ENCODE measurements around the gene CMTM2. TPM values are rescaled to one million over a fixed set of nuclear protein-coding genes. Genes with fewer than 3 reads are reported as not detected.

Gene CMTM2
- polyA plus RNA-seq, 1 experiment: not detected

DNA sequence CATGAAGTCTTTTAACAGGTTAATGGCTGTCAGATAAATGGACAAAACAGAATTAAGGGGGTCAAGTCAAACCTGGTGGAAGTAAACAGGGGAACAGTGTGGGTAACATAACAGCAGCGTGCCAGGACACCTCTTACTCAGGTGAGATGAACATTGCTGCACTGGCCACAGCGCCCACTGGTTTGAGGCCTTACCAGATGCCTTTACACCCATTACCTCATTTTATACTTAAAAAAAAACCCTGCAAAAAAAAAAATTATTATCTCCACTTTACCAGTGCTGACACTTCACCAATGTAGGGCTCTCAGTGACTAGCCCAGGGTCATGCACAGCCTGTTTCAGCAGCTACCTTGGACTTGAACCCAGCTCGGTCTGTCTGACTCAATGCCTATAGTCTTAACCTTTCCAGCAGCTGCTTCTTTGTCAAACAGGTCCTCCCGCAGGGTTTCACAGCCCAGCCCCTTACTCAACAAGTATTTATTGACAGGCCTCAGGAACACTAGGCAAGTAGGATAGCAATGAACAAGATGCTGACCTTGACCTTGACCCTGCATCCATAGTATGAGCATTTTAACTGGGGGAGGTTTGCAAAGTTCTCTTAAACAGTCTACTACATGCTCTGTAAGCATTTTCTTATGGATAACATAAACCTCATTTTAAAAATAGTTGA, 55.4 kb downstream of the CMTM2 start:
- ChIA-PET POLR2A (interaction anchor here (0.9 kb wide), 1 partner anchor 16 kb away, joined by 3 read pairs; no protein-coding TSS in a partner anchor), CTCF (interaction anchor here (1.3 to 2.6 kb wide), 4 partner anchors 16 to 94 kb away, joined by 4 to 33 read pairs (median 9); no protein-coding TSS in a partner anchor)
- TF ChIP-seq, protein P1, sequence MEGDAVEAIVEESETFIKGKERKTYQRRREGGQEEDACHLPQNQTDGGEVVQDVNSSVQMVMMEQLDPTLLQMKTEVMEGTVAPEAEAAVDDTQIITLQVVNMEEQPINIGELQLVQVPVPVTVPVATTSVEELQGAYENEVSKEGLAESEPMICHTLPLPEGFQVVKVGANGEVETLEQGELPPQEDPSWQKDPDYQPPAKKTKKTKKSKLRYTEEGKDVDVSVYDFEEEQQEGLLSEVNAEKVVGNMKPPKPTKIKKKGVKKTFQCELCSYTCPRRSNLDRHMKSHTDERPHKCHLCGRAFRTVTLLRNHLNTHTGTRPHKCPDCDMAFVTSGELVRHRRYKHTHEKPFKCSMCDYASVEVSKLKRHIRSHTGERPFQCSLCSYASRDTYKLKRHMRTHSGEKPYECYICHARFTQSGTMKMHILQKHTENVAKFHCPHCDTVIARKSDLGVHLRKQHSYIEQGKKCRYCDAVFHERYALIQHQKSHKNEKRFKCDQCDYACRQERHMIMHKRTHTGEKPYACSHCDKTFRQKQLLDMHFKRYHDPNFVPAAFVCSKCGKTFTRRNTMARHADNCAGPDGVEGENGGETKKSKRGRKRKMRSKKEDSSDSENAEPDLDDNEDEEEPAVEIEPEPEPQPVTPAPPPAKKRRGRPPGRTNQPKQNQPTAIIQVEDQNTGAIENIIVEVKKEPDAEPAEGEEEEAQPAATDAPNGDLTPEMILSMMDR (IDR thresholded peaks at IDR 0.05; ENCODE audit: low read depth, low read length): no peak
- H3K4me3 ChIP-seq (ENCODE audit: low read depth, low read length): no peak overlapping the region
- no peak for DNase-seq (ENCODE audit: low read depth, low spot score)
- H3K27me3 ChIP-seq (ENCODE audit: control insufficient read depth, insufficient read depth, low read length): no peaks in the 10 kb centered on the region
- H3K27ac ChIP-seq (ENCODE audit: low read depth, low read length): no peak overlapping the region
- H3K9me3 ChIP-seq (ENCODE audit: control insufficient read depth, insufficient read depth, low read length): no peaks in the 10 kb centered on the region

DNA sequence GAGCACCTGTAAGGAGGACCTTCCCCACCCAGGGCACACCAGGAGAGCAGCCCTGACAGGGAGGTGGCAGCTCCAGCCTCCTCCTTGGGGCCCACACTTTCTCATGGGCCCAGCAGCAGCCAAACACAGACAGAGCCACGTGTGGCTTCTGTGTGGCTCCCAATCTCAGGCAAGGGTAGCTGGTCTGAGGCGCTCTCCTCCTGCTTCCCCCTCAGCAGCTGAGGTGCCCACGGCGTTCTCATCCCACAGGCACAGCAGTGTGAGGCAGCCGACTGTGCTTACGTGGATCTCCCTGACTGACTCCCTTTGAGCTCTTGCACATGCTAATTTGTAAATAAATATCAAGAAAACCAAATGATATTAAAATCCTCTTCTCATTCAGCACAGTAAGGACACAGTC, 56.1 kb downstream of the CMTM2 start:
- H3K4me3 ChIP-seq (ENCODE audit: low read depth, low read length): no peak overlapping the region
- DNase-seq (ENCODE audit: low read depth, low spot score): no peak
- CTCF ChIA-PET: interaction anchor here (0.6 to 2.6 kb wide), 4 partner anchors 16 to 195 kb away, joined by 3 to 33 read pairs (median 5); partner anchors contain the start of gene NAE1
- no peaks in the 10 kb centered on the region for H3K27me3 ChIP-seq (ENCODE audit: control insufficient read depth, insufficient read depth, low read length)
- TF ChIP-seq, protein P1 (IDR thresholded peaks at IDR 0.05; ENCODE audit: low read depth, low read length): no peak
- H3K27ac ChIP-seq (ENCODE audit: low read depth, low read length): no peak overlapping the region
- POLR2A ChIA-PET: interaction anchor here (0.9 kb wide), 1 partner anchor 15 kb away, joined by 3 read pairs; no protein-coding TSS in a partner anchor
- no peaks in the 10 kb centered on the region for H3K9me3 ChIP-seq (ENCODE audit: control insufficient read depth, insufficient read depth, low read length)

DNA sequence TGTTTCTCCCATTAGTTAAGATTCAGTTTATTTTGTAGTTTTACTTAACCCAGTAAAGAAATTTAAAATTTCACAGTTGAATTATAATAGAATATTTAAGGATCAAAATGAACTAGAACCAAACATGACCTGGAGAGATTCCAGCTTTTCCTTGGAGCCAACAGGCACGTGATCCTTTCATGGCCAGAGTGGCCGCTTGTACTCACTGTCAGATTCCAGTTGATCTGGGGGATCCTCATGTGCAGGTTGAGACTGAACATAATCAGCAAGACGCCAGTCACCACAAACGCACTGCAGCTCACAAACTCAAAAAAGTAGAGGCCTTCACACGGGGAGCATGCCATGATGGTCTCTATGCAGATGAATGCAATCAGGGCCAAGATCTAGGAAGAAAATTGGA, 56.9 kb downstream of the CMTM2 start:
- Histone ChIP-seq H3K27me3 (ENCODE audit: control insufficient read depth, insufficient read depth, low read length) (no peaks in the 10 kb centered on the region), H3K27ac (ENCODE audit: low read depth, low read length) (no peak overlapping the region), H3K9me3 (ENCODE audit: control insufficient read depth, insufficient read depth, low read length) (no peaks in the 10 kb centered on the region), H3K4me3 (ENCODE audit: low read depth, low read length) (no peak overlapping the region)
- POLR2A ChIA-PET: no interaction called here
- TF ChIP-seq, protein P1 (IDR thresholded peaks at IDR 0.05; ENCODE audit: low read depth, low read length): no peak
- no peak for DNase-seq (ENCODE audit: low read depth, low spot score)
- CTCF ChIA-PET: interaction anchor here (1.7 to 2.6 kb wide), 2 partner anchors 15 to 26 kb away, joined by 6 to 33 read pairs; no protein-coding TSS in a partner anchor

DNA sequence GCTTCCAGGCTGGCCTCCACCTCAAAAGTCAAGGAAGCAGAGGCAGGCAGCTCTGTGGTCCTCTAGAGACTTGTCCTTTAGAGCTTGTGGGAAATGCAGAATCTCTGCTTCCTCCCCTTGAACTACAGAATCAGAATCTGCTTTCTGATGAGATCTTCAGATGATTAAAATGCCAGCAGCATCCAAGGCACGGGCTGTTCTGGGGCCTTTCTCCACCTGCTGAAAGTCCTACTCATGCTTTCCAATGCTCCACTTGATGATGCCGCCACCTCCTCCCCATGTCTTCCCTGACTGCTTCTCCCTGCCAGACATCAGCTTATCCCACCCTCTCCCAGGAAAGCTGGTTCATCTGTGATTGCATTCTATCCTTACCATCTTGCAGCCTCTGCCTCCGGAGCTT, 58.5 kb downstream of the CMTM2 start:
- Histone ChIP-seq H3K27ac (ENCODE audit: low read depth, low read length) (no peak overlapping the region), H3K9me3 (ENCODE audit: control insufficient read depth, insufficient read depth, low read length) (no peaks in the 10 kb centered on the region), H3K27me3 (ENCODE audit: control insufficient read depth, insufficient read depth, low read length) (no peaks in the 10 kb centered on the region), H3K4me3 (ENCODE audit: low read depth, low read length) (no peak overlapping the region)
- DNase-seq (ENCODE audit: low read depth, low spot score): no peak
- ChIA-PET POLR2A (no interaction called here), CTCF (interaction anchor here (4.4 kb wide), 1 partner anchor 13 kb away, joined by 49 read pairs; no protein-coding TSS in a partner anchor)
- TF ChIP-seq, protein P1 (IDR thresholded peaks at IDR 0.05; ENCODE audit: low read depth, low read length): no peak

Small RNA genes lying within 50 kb of the gene (small RNA-seq; reads per million reads assigned to genes)
- not detected for gene CKLF-CMTM1 (ENCODE audit: insufficient read length, low read depth)

Other genes with a start within 250 kb of the CMTM2 start
- 0.02 TPM in 1 of 2 replicates, not detected in the other for gene CDH5, start 212.8 kb upstream of the CMTM2 start, polyA plus RNA-seq (2011; rRNA removed)
- not detected in 2 replicates for gene BEAN1, start 152.2 kb upstream of the CMTM2 start, polyA plus RNA-seq (2011; rRNA removed)
- gene TK2, start 29.3 kb upstream of the CMTM2 start, polyA plus RNA-seq (2011; rRNA removed): 33.3 and 34.2 TPM in 2 replicates
- gene CKLF, start 26.9 kb upstream of the CMTM2 start, polyA plus RNA-seq (2011; rRNA removed): 52.6 and 56.2 TPM in 2 replicates
- gene CMTM1, start 13.0 kb upstream of the CMTM2 start, polyA plus RNA-seq (2011; rRNA removed): 1.6 and 1.7 TPM in 2 replicates
- gene CMTM3, start 25.2 kb downstream of the CMTM2 start, polyA plus RNA-seq (2011; rRNA removed): 31.6 and 33.5 TPM in 2 replicates
- gene CMTM4, start 117.3 kb downstream of the CMTM2 start, polyA plus RNA-seq (2011; rRNA removed): 16.4 and 19.2 TPM in 2 replicates
- gene DYNC1LI2, start 172.1 kb downstream of the CMTM2 start, polyA plus RNA-seq (2011; rRNA removed): 86.7 and 88.5 TPM in 2 replicates
- not detected in 2 replicates for gene TERB1, start 222.1 kb downstream of the CMTM2 start, polyA plus RNA-seq (2011; rRNA removed)

Measured in AG04450 (cell line).